GM12878 (cell line): ENCODE results near the gene BARD1. TPM values are rescaled to one million over a fixed set of nuclear protein-coding genes. Genes with fewer than 3 reads are reported as not detected.

Source experiments
- ATAC-seq: fragments of 200-7000 bp; cut with Tn5 transposase; 3 replicates; pipeline ENCODE4 v1.9.1; 2020; ENCODE audit warnings: mild to moderate bottlenecking, moderate library complexity
- BruUV-seq: library from RNA; stranded (reverse); fragments of 400-500 nt; replicated peaks from 2 replicates; lab custom pipeline; 2021; lab: Mats Ljungman, UMichigan
- CTCF ChIA-PET: fragments of 300-600 bp; sonication (Branson Sonifier 250); formaldehyde crosslinking; extraction: SDS; loops from one replicate; lab custom pipeline; 2021; ENCODE audit warnings: inconsistent platforms; lab: Yijun Ruan, JAX
- POLR2A ChIA-PET: fragments of 350-600 bp; formaldehyde crosslinking; extraction: SDS; loops from one replicate; lab custom pipeline; 2021; ENCODE audit warnings: inconsistent platforms; lab: Charles Lee
- RAD21 ChIA-PET: fragments of 300-600 bp; sonication (Branson Sonifier 250); formaldehyde crosslinking; loops from one replicate; lab custom pipeline; 2023; ENCODE audit warnings: antibody characterized with exemption; ENCODE audit not compliant: unreplicated experiment; lab: Charles Lee
- SMC1A ChIA-PET: fragments of 300-600 bp; sonication (Branson Sonifier 250); formaldehyde crosslinking; loops from one replicate; lab custom pipeline; 2023; ENCODE audit not compliant: unreplicated experiment, uncharacterized antibody; lab: Charles Lee
- DNase-seq: peaks from one replicate; pipeline ENCODE4 v3.0.0-alpha.2; 2011; ENCODE audit warnings: low read depth, low spot score
- FAIRE-seq: peaks from 3 replicates; lab custom pipeline; 2011; peaks lifted over from hg19 to GRCh38; lab: Jason Lieb, UNC
- H2AFZ ChIP-seq: 2 replicates; pipeline ENCODE4 v1.6.0; 2011; ENCODE audit warnings: low read depth, low read length, control low read depth; ENCODE audit not compliant: control insufficient read depth
- H3K27ac ChIP-seq: 2 replicates; pipeline ENCODE4 v1.5.1; 2011; ENCODE audit warnings: control low read depth; ENCODE audit not compliant: control insufficient read depth, insufficient read depth
- H3K27me3 ChIP-seq, 2 experiments: replicated peaks in 1 of 2; 2 replicates each; pipeline versions ENCODE4 v1.6.0 to v1.6.1; 2011; ENCODE audit warnings: low read length in 1 of 2; ENCODE audit not compliant: control insufficient read depth in 2 of 2, insufficient read depth in 2 of 2
- H3K36me3 ChIP-seq, 2 experiments: 2 replicates each; pipeline ENCODE4 v1.5.1; 2011; ENCODE audit warnings: low read length in 1 of 2; ENCODE audit not compliant: control insufficient read depth in 2 of 2, insufficient read depth in 2 of 2
- H3K4me1 ChIP-seq: 2 replicates; pipeline ENCODE4 v1.6.1; 2011; ENCODE audit warnings: mild to moderate bottlenecking, low read length, moderate library complexity, mixed read lengths; ENCODE audit not compliant: control insufficient read depth, insufficient read depth
- H3K4me2 ChIP-seq: 2 replicates; pipeline ENCODE4 v1.6.0; 2011; ENCODE audit warnings: control low read depth; ENCODE audit not compliant: control insufficient read depth, insufficient read depth
- H3K4me3 ChIP-seq: fragments of 200-600 bp; sonication (generic); 2 replicates; pipeline ENCODE4 v1.5.1; 2016
- H3K79me2 ChIP-seq: 2 replicates; pipeline ENCODE4 v1.6.0; 2011; ENCODE audit warnings: low read length; ENCODE audit not compliant: control insufficient read depth, insufficient read depth
- H3K9ac ChIP-seq: 2 replicates; pipeline ENCODE4 v1.8.0; 2011; ENCODE audit warnings: low read length, control low read depth, mixed read lengths; ENCODE audit not compliant: control insufficient read depth, insufficient read depth
- H3K9me3 ChIP-seq: replicated peaks from 3 replicates; pipeline ENCODE4 v1.5.1; 2011; ENCODE audit warnings: mild to moderate bottlenecking, low read length; ENCODE audit not compliant: control insufficient read depth, insufficient read depth
- H4K20me1 ChIP-seq: 2 replicates; pipeline ENCODE4 v1.6.0; 2011; ENCODE audit not compliant: control insufficient read depth, insufficient read depth
- ATF3 ChIP-seq: IDR thresholded peaks from 2 replicates; pipeline ENCODE4 v1.6.1; 2011; ENCODE audit warnings: low read depth, mild to moderate bottlenecking, low read length, moderate library complexity, borderline replicate concordance; ENCODE audit errors: extremely low read depth
- BCL3 ChIP-seq: IDR thresholded peaks from 2 replicates; pipeline ENCODE4 v1.6.1; 2011; ENCODE audit warnings: borderline replicate concordance, low read depth, mild to moderate bottlenecking, moderate library complexity, low read length; ENCODE audit not compliant: insufficient read depth, poor library complexity, severe bottlenecking
- JUND ChIP-seq: IDR thresholded peaks from 2 replicates; pipeline ENCODE4 v1.6.1; 2012; ENCODE audit warnings: low read depth, mild to moderate bottlenecking, low read length, improper control_type of control experiment, moderate library complexity
- MEF2B ChIP-seq: fragments of 450-650 bp; IDR thresholded peaks from 2 replicates; pipeline ENCODE4 v1.6.1; 2018; ENCODE audit warnings: mild to moderate bottlenecking, moderate library complexity; ENCODE audit not compliant: partially characterized antibody, poor library complexity, severe bottlenecking
- MYC ChIP-seq: IDR thresholded peaks from 2 replicates; pipeline ENCODE4 v1.6.1; 2011; ENCODE audit warnings: mild to moderate bottlenecking, low read length, moderate library complexity, inconsistent platforms; ENCODE audit not compliant: insufficient read depth, insufficient replicate concordance, insufficient read length, severe bottlenecking
- NFYA ChIP-seq: IDR thresholded peaks from 2 replicates; pipeline ENCODE4 v1.6.1; 2011; ENCODE audit warnings: low read depth, mild to moderate bottlenecking, low read length, improper control_type of control experiment, borderline replicate concordance
- POLR2AphosphoS5 ChIP-seq: IDR thresholded peaks from 2 replicates; pipeline ENCODE4 v1.6.1; 2011; ENCODE audit warnings: mild to moderate bottlenecking, low read length, inconsistent platforms
- SP1 ChIP-seq: IDR thresholded peaks from one replicate; pipeline ENCODE4 v1.6.1; 2011; ENCODE audit warnings: low read depth, low read length
- SREBF1 ChIP-seq: IDR thresholded peaks from 2 replicates; pipeline ENCODE4 v1.6.1; 2012; ENCODE audit warnings: mild to moderate bottlenecking, low read length
- STAT3 ChIP-seq: IDR thresholded peaks from 2 replicates; pipeline ENCODE4 v1.6.1; 2011; ENCODE audit warnings: low read depth, low read length, improper control_type of control experiment
- WRNIP1 ChIP-seq: IDR thresholded peaks from 2 replicates; pipeline ENCODE4 v1.6.1; 2011; ENCODE audit warnings: low read depth, low read length, improper control_type of control experiment, borderline replicate concordance
- ZBTB4 ChIP-seq: fragments of 450-650 bp; formaldehyde crosslinking; IDR thresholded peaks from 2 replicates; pipeline ENCODE4 v1.4.0; 2022; ENCODE audit warnings: mild to moderate bottlenecking, moderate library complexity
- ZBTB40 ChIP-seq: fragments of 450-650 bp; IDR thresholded peaks from 2 replicates; pipeline ENCODE4 v1.6.1; 2016; ENCODE audit warnings: mild to moderate bottlenecking, moderate library complexity, borderline replicate concordance
- WGBS: methylation state at CpG from one replicate; pipeline ENCODE4 v1.1.6; 2016; ENCODE audit warnings: low lambda C conversion rate; ENCODE audit not compliant: insufficient replicate concordance, insufficient coverage; ENCODE audit errors: missing lambda C conversion rate; 5-methylcytosine and 5-hydroxymethylcytosine counted together
- in situ Hi-C: fragments of 300-500 bp; cut with MboI; formaldehyde crosslinking; loops from 9 replicates; pipeline ENCODE4 v1.14.3; 2018; ENCODE audit warnings: mixed read lengths
- intact Hi-C: fragments of 100-400 bp; cut with micrococcal nuclease; formaldehyde crosslinking; loops from one replicate; pipeline ENCODE4 v1.14.2; 2022; ENCODE audit not compliant: unreplicated experiment
- polyA plus RNA-seq, 11 experiments: library from polyadenylated mRNA; depleted of rRNA in 4 of 11; unstranded in 6 of 11; stranded (reverse) in 5 of 11; fragments of >200 nt; fragmentation: Nextera tagmentation in 4 of 11; fragmentation: Illumina TruSeq in 1 of 11; extraction: Ambion mirVana in 4 of 11; extraction: Trizol in 1 of 11; gene quantifications; 1 replicate in 1 of 11; 2 replicates in 10 of 11; pipeline versions ENCODE4 v1.2.1 to v1.2.3, GENCODE V29; 2011 to 2016; ENCODE audit warnings: inconsistent platforms in 2 of 11, missing spikeins in 2 of 11, low read depth in 1 of 11
- total RNA-seq, 4 experiments: library from RNA; depleted of rRNA in 3 of 4; stranded (reverse); fragments of >200 nt in 3 of 4; fragmentation: Illumina TruSeq in 1 of 4; extraction: Trizol in 1 of 4; gene quantifications; 2 replicates each; pipeline versions ENCODE4 v1.2.1 to v1.2.3, GENCODE V29; 2013 to 2021

The BARD1 gene
- total and polyA plus RNA-seq, 10 of the 15 experiments (the other 5 are each of a cell fraction or from before 2014, with no cell fraction given): 15.3 to 45.7 (median 31.6) TPM

- H3K36me3 ChIP-seq: peaks cover 0 to 4% of the 10 kb centered on the region in 2 experiments; a peak in 2 of 4 replicates
- H3K4me3 ChIP-seq: no peak overlapping the region
- H3K27ac ChIP-seq: peak overlapping the region; percentile 89
- H2AFZ ChIP-seq: peak overlapping the region; percentile 2; the same call in 1 of the 2 replicates
- peak overlapping the region; percentile 75 for H3K4me2 ChIP-seq
- ChIA-PET CTCF (interaction anchor here (0.7 to 2.6 kb wide), 3 partner anchors 12 to 73 kb away, joined by 3 to 9 read pairs (median 5); no protein-coding TSS in a partner anchor), SMC1A (interaction anchor here (0.6 to 2.7 kb wide), 18 partner anchors 9 to 1177 kb away, joined by 3 to 14 read pairs (median 4); no protein-coding TSS in a partner anchor), RAD21 (interaction anchor here (0.6 to 5.0 kb wide), 7 partner anchors 9 to 1591 kb away, joined by 3 to 59 read pairs (median 3); partner anchors contain the start of gene BARD1), POLR2A (interaction anchor here (1.7 to 3.3 kb wide), 4 partner anchors 10 to 72 kb away, joined by 3 to 22 read pairs (median 9); partner anchors contain the start of gene BARD1)
- H3K79me2 ChIP-seq: peaks cover 4% of the 10 kb centered on the region
- H3K27me3 ChIP-seq: no peaks in the 10 kb centered on the region
- no peaks in the 10 kb centered on the region for H4K20me1 ChIP-seq
- intact Hi-C loops (loop anchor here (2.0 to 10.0 kb wide), 7 partner anchors 14 to 1582 kb away; partner anchors contain the start of genes ABCA12, BARD1 and IKZF2), in situ Hi-C loops (loop anchor here (5.0 to 25.0 kb wide), 3 partner anchors 260 to 1725 kb away; no protein-coding TSS in a partner anchor)
- peak; percentile 88 for ATAC-seq
- no peaks in the 10 kb centered on the region; the same call in 2 of the 3 replicates for H3K9me3 ChIP-seq
- WGBS: 0% methylated on average over 3 of the region's 3 CpGs
- DNase-seq: peak; percentile 92
- peak; percentile 99 for FAIRE-seq
- BruUV-seq: no TSS peak
- H3K4me1 ChIP-seq: peaks cover 12% of the 10 kb centered on the region
- peak overlapping the region; percentile 42 for H3K9ac ChIP-seq
- TF ChIP-seq SP1: peak; percentile 20
- TF ChIP-seq NFYA: no peak
- no peak for TF ChIP-seq ZBTB4 (CRISPR knock-in tag)
- peak; percentile 98 for TF ChIP-seq MEF2B
- no peak for TF ChIP-seq SREBF1
- no peak for TF ChIP-seq ZBTB40
- TF ChIP-seq JUND: peak; percentile 80
- TF ChIP-seq POLR2AphosphoS5: peak; percentile 84; the same call in 1 of the 2 replicates
- TF ChIP-seq STAT3: peak; percentile 45; the same call in 1 of the 2 replicates
- TF ChIP-seq WRNIP1: no peak
- no peak for TF ChIP-seq MYC
- peak; percentile 43 for TF ChIP-seq BCL3
- no peak for TF ChIP-seq ATF3
These were observed 72.3 kb downstream of the BARD1 start for GRCh38 chr2:214737188-214737587.
